Endothelial cell (in vitro differentiated cells): ENCODE results near the gene CCDC14. TPM values are rescaled to one million over a fixed set of nuclear protein-coding genes. Genes with fewer than 3 reads are reported as not detected.
"Not testable (repeated sequence)": the region's sequence is repeated elsewhere in the genome, so short reads cannot be mapped to it uniquely, and the experiment has no call there.

Source experiments
- DNase-seq: peaks from one replicate; pipeline ENCODE4 v3.0.0; 2021; ENCODE audit warnings: low spot score
- H3K27ac Mint-ChIP-seq: one replicate; pipeline ENCODE4 v1.8.0; 2021; ENCODE audit warnings: mixed read lengths, inconsistent platforms; ENCODE audit not compliant: unreplicated experiment
- H3K27me3 Mint-ChIP-seq: one replicate; pipeline ENCODE4 v1.8.0; 2021; ENCODE audit warnings: mild to moderate bottlenecking, moderate library complexity, mixed read lengths, inconsistent platforms; ENCODE audit not compliant: unreplicated experiment
- H3K36me3 Mint-ChIP-seq: one replicate; pipeline ENCODE4 v1.8.0; 2021; ENCODE audit warnings: mild to moderate bottlenecking, low read depth, mixed read lengths, inconsistent platforms; ENCODE audit not compliant: unreplicated experiment
- H3K4me1 Mint-ChIP-seq: one replicate; pipeline ENCODE4 v1.8.0; 2021; ENCODE audit warnings: mild to moderate bottlenecking, mixed read lengths, inconsistent platforms; ENCODE audit not compliant: unreplicated experiment
- H3K4me3 Mint-ChIP-seq: one replicate; pipeline ENCODE4 v1.8.0; 2021; ENCODE audit warnings: mild to moderate bottlenecking, mixed read lengths, inconsistent platforms; ENCODE audit not compliant: unreplicated experiment
- H3K9me3 Mint-ChIP-seq: one replicate; pipeline ENCODE4 v1.8.0; 2021; ENCODE audit warnings: mixed read lengths, inconsistent platforms; ENCODE audit not compliant: unreplicated experiment
- CTCF ChIP-seq: fragments of 200-600 bp; sonication (generic); IDR thresholded peaks from one replicate; pipeline ENCODE4 v1.5.0; 2021; ENCODE audit warnings: antibody characterized with exemption; ENCODE audit not compliant: unreplicated experiment
- total RNA-seq: library from RNA; stranded (reverse); fragmentation: NEBNext Ultra II Directional; extraction: Animal tissue kit (Norgen Biotek cat#: 25700); gene quantifications from one replicate; pipeline ENCODE4 v1.2.1, GENCODE V29; 2021; ENCODE audit not compliant: unreplicated experiment

The CCDC14 gene
- total RNA-seq, 1 donor from 2014 or later: 44.5 TPM

- Mint-ChIP-seq H3K27ac (no peak overlapping the region), H3K9me3 (no peaks in the 10 kb centered on the region), H3K27me3 (no peaks in the 10 kb centered on the region), H3K4me3 (peak overlapping the region; percentile 49), H3K36me3 (no peaks in the 10 kb centered on the region), H3K4me1 (no peaks in the 10 kb centered on the region)
- no peak for DNase-seq
- TF ChIP-seq CTCF: no peak
These were observed 19.5 kb upstream of the CCDC14 start for GRCh38 chr3:123980539-123980938.

- H3K4me1 Mint-ChIP-seq, H3K27me3 Mint-ChIP-seq, H3K36me3 Mint-ChIP-seq, H3K9me3 Mint-ChIP-seq, H3K27ac Mint-ChIP-seq: not testable (repeated sequence)
- H3K4me3 Mint-ChIP-seq: peak overlapping the region; percentile 49
- DNase-seq: peak; percentile 49
- TF ChIP-seq CTCF: peak; percentile 70
These were observed 18.8 kb upstream of the CCDC14 start for GRCh38 chr3:123979525-123980501.

- H3K27ac Mint-ChIP-seq, H3K27me3 Mint-ChIP-seq, H3K36me3 Mint-ChIP-seq, H3K4me1 Mint-ChIP-seq, H3K9me3 Mint-ChIP-seq, H3K4me3 Mint-ChIP-seq, DNase-seq: not testable (repeated sequence)
These were observed 15.9 kb upstream of the CCDC14 start for GRCh38 chr3:123976904-123977303.

- H3K9me3 Mint-ChIP-seq, H3K4me1 Mint-ChIP-seq, H3K36me3 Mint-ChIP-seq, H3K4me3 Mint-ChIP-seq, H3K27ac Mint-ChIP-seq, DNase-seq, H3K27me3 Mint-ChIP-seq: not testable (repeated sequence)
These were observed 15.3 kb upstream of the CCDC14 start for GRCh38 chr3:123976181-123976898.

- not testable (repeated sequence) for H3K9me3 Mint-ChIP-seq, H3K4me3 Mint-ChIP-seq, DNase-seq, H3K27me3 Mint-ChIP-seq, H3K27ac Mint-ChIP-seq, H3K36me3 Mint-ChIP-seq, H3K4me1 Mint-ChIP-seq
These were observed 14.0 kb upstream of the CCDC14 start for GRCh38 chr3:123975030-123975429.

GRCh38 chr3:123971406-123971805 is 10.4 kb upstream of the CCDC14 start:
- no peak for TF ChIP-seq CTCF
- no peak for DNase-seq
- Mint-ChIP-seq H3K27me3 (no peaks in the 10 kb centered on the region), H3K9me3 (no peaks in the 10 kb centered on the region), H3K4me3 (no peak overlapping the region), H3K36me3 (no peaks in the 10 kb centered on the region), H3K27ac (no peak overlapping the region), H3K4me1 (peaks cover 7% of the 10 kb centered on the region)

GRCh38 chr3:123967260-123967659 is 6.2 kb upstream of the CCDC14 start:
- DNase-seq, H3K4me1 Mint-ChIP-seq, H3K27ac Mint-ChIP-seq, H3K36me3 Mint-ChIP-seq, H3K9me3 Mint-ChIP-seq, H3K27me3 Mint-ChIP-seq, H3K4me3 Mint-ChIP-seq: not testable (repeated sequence)

- H3K27me3 Mint-ChIP-seq, H3K4me3 Mint-ChIP-seq, H3K9me3 Mint-ChIP-seq, H3K36me3 Mint-ChIP-seq, H3K27ac Mint-ChIP-seq, H3K4me1 Mint-ChIP-seq, DNase-seq: not testable (repeated sequence)
These were observed 5.8 kb upstream of the CCDC14 start for GRCh38 chr3:123966799-123967198.

GRCh38 chr3:123964793-123965192 is 3.8 kb upstream of the CCDC14 start:
- not testable (repeated sequence) for H3K4me3 Mint-ChIP-seq, H3K4me1 Mint-ChIP-seq, H3K36me3 Mint-ChIP-seq, H3K27ac Mint-ChIP-seq, H3K27me3 Mint-ChIP-seq, DNase-seq, H3K9me3 Mint-ChIP-seq
